IMR-90 (cell line): ENCODE data around the gene SLIT1. TPM values are rescaled to one million over a fixed set of nuclear protein-coding genes. Genes with fewer than 3 reads are reported as not detected.

Experiments used
- ATAC-seq: fragments of 200-7000 bp; cut with Tn5 transposase; 2 replicates; pipeline ENCODE4 v1.9.1; 2020; ENCODE audit warnings: low read depth, mild to moderate bottlenecking, moderate library complexity
- BruUV-seq: library from RNA; stranded (reverse); fragments of 400-500 nt; replicated peaks from 2 replicates; lab custom pipeline; 2021; lab: Mats Ljungman, UMichigan
- CTCF ChIA-PET: fragments of 300-600 bp; formaldehyde crosslinking; extraction: SDS; loops from one replicate; lab custom pipeline; 2021; ENCODE audit warnings: antibody characterized with exemption; lab: Yijun Ruan, JAX
- POLR2A ChIA-PET: fragments of 300-600 bp; sonication (Branson Sonifier 250); formaldehyde crosslinking; loops from one replicate; lab custom pipeline; 2022; ENCODE audit warnings: antibody characterized with exemption; ENCODE audit not compliant: unreplicated experiment; lab: Charles Lee
- DNase-seq: peaks from one replicate; pipeline ENCODE4 v3.0.0; 2013
- H2AFZ ChIP-seq: replicated peaks from 2 replicates; pipeline ENCODE3; 2013; ENCODE audit warnings: low read length, mild to moderate bottlenecking; ENCODE audit not compliant: poor library complexity
- H2AK5ac ChIP-seq: 2 replicates; pipeline ENCODE4 v1.6.1; 2013; ENCODE audit warnings: low read depth, low read length, inconsistent platforms
- H2AK9ac ChIP-seq: replicated peaks from 2 replicates; pipeline ENCODE3; 2013; ENCODE audit warnings: mild to moderate bottlenecking, low read depth, low read length, moderate library complexity; ENCODE audit not compliant: poor library complexity
- H2BK120ac ChIP-seq: 2 replicates; pipeline ENCODE4 v1.6.1; 2013; ENCODE audit warnings: low read depth, low read length, inconsistent platforms
- H2BK15ac ChIP-seq: 3 replicates; pipeline ENCODE4 v1.6.1; 2013; ENCODE audit warnings: low read depth, low read length, inconsistent platforms
- H2BK20ac ChIP-seq: 2 replicates; pipeline ENCODE4 v1.6.1; 2013; ENCODE audit warnings: low read depth, mild to moderate bottlenecking, inconsistent platforms, low read length, moderate library complexity
- H2BK5ac ChIP-seq: 2 replicates; pipeline ENCODE4 v1.6.1; 2013; ENCODE audit warnings: mild to moderate bottlenecking, low read depth, low read length, inconsistent platforms; ENCODE audit not compliant: poor library complexity, severe bottlenecking
- H3K14ac ChIP-seq: replicated peaks from 2 replicates; pipeline ENCODE4 v1.6.1; 2013; ENCODE audit warnings: low read depth, low read length, inconsistent platforms
- H3K18ac ChIP-seq: 2 replicates; pipeline ENCODE4 v1.6.1; 2013; ENCODE audit warnings: low read depth, low read length, control low read depth
- H3K23ac ChIP-seq: 2 replicates; pipeline ENCODE4 v1.6.1; 2013; ENCODE audit warnings: low read depth, low read length, inconsistent platforms
- H3K27ac ChIP-seq: 2 replicates; pipeline ENCODE4 v1.5.1; 2013; ENCODE audit warnings: mild to moderate bottlenecking, control low read depth, low read length; ENCODE audit not compliant: insufficient read depth
- H3K27me3 ChIP-seq: 2 replicates; pipeline ENCODE4 v1.6.1; 2013; ENCODE audit warnings: low read length; ENCODE audit not compliant: control insufficient read depth, insufficient read depth
- H3K36me3 ChIP-seq: 2 replicates; pipeline ENCODE4 v1.6.1; 2013; ENCODE audit warnings: low read length, mixed read lengths; ENCODE audit not compliant: control insufficient read depth, insufficient read depth
- H3K4ac ChIP-seq: 2 replicates; pipeline ENCODE4 v1.6.1; 2013; ENCODE audit warnings: low read depth, low read length, inconsistent platforms
- H3K4me1 ChIP-seq: 2 replicates; pipeline ENCODE4 v1.6.1; 2013; ENCODE audit warnings: low read length, mixed read lengths; ENCODE audit not compliant: control insufficient read depth, insufficient read depth
- H3K4me2 ChIP-seq: 2 replicates; pipeline ENCODE4 v1.6.1; 2013; ENCODE audit warnings: low read depth, mild to moderate bottlenecking, control low read depth, low read length, moderate library complexity
- H3K4me3 ChIP-seq: 2 replicates; pipeline ENCODE4 v1.5.1; 2013; ENCODE audit warnings: low read depth, mild to moderate bottlenecking, control low read depth, low read length, moderate library complexity; ENCODE audit not compliant: insufficient read depth
- H3K56ac ChIP-seq: 2 replicates; pipeline ENCODE4 v1.6.1; 2013; ENCODE audit warnings: low read length, inconsistent platforms; ENCODE audit not compliant: insufficient read depth; ENCODE audit errors: extremely low read depth
- H3K79me1 ChIP-seq, 2 experiments: 2 replicates each; pipeline ENCODE4 v1.6.1; 2013; ENCODE audit warnings: low read length in 2 of 2, inconsistent platforms in 1 of 2, low read depth in 1 of 2
- H3K9ac ChIP-seq: 2 replicates; pipeline ENCODE4 v1.6.1; 2013; ENCODE audit warnings: low read depth, low read length, control low read depth
- H3K9me1 ChIP-seq: 2 replicates; pipeline ENCODE4 v1.6.1; 2013; ENCODE audit warnings: low read length, inconsistent platforms; ENCODE audit not compliant: insufficient read depth
- H3K9me3 ChIP-seq: 2 replicates; pipeline ENCODE4 v1.6.1; 2013; ENCODE audit warnings: low read length; ENCODE audit not compliant: control insufficient read depth, insufficient read depth
- H4K20me1 ChIP-seq: 2 replicates; pipeline ENCODE4 v1.6.1; 2013; ENCODE audit warnings: low read length, inconsistent platforms; ENCODE audit not compliant: insufficient read depth
- H4K5ac ChIP-seq: 2 replicates; pipeline ENCODE4 v1.6.1; 2013; ENCODE audit warnings: mild to moderate bottlenecking, low read depth, low read length, control low read depth
- H4K8ac ChIP-seq, 2 experiments: 2 replicates each; pipeline ENCODE4 v1.6.1; 2013; ENCODE audit warnings: low read depth in 2 of 2, low read length in 2 of 2, control low read depth in 1 of 2, inconsistent platforms in 1 of 2
- H4K91ac ChIP-seq: 2 replicates; pipeline ENCODE4 v1.6.1; 2013; ENCODE audit warnings: low read depth, low read length, inconsistent platforms; ENCODE audit not compliant: insufficient read depth
- CEBPB ChIP-seq: IDR thresholded peaks from 2 replicates; pipeline ENCODE4 v1.6.1; 2012; ENCODE audit warnings: low read depth, low read length, improper control_type of control experiment
- CHD1 ChIP-seq: IDR thresholded peaks from 2 replicates; pipeline ENCODE4 v1.6.1; 2012; ENCODE audit warnings: low read depth, low read length, improper control_type of control experiment
- CTCF ChIP-seq: conservative IDR thresholded peaks from 2 replicates; pipeline ENCODE4 v1.5.1; 2012; ENCODE audit warnings: mild to moderate bottlenecking, low read depth, low read length, improper control_type of control experiment
- ELK1 ChIP-seq: fragments of 150-350 bp; IDR thresholded peaks from 2 replicates; pipeline ENCODE4 v1.6.1; 2016; ENCODE audit warnings: low read depth, mild to moderate bottlenecking, low read length, moderate library complexity, borderline replicate concordance
- FOS ChIP-seq: fragments of 150-350 bp; IDR thresholded peaks from 2 replicates; pipeline ENCODE4 v1.6.1; 2016; ENCODE audit warnings: low read depth, low read length
- MAFK ChIP-seq: IDR thresholded peaks from 2 replicates; pipeline ENCODE4 v1.6.1; 2012; ENCODE audit warnings: low read depth, low read length, improper control_type of control experiment
- MAZ ChIP-seq: IDR thresholded peaks from 2 replicates; pipeline ENCODE4 v1.6.1; 2012; ENCODE audit warnings: low read depth, mild to moderate bottlenecking, low read length, improper control_type of control experiment, moderate library complexity, borderline replicate concordance
- MXI1 ChIP-seq: IDR thresholded peaks from 2 replicates; pipeline ENCODE4 v1.6.1; 2012; ENCODE audit warnings: low read depth, mild to moderate bottlenecking, low read length, moderate library complexity, borderline replicate concordance
- NFE2L2 ChIP-seq: fragments of 150-350 bp; IDR thresholded peaks from 2 replicates; pipeline ENCODE4 v1.6.1; 2016; ENCODE audit warnings: low read depth, mild to moderate bottlenecking, low read length
- POLR2A ChIP-seq: IDR thresholded peaks from 2 replicates; pipeline ENCODE4 v1.6.1; 2012; ENCODE audit warnings: mild to moderate bottlenecking, low read depth, low read length
- RAD21 ChIP-seq: IDR thresholded peaks from 2 replicates; pipeline ENCODE4 v1.6.1; 2012; ENCODE audit warnings: low read length, improper control_type of control experiment
- RCOR1 ChIP-seq: IDR thresholded peaks from 2 replicates; pipeline ENCODE4 v1.6.1; 2012; ENCODE audit warnings: mild to moderate bottlenecking, low read length, improper control_type of control experiment; ENCODE audit not compliant: insufficient replicate concordance
- RFX5 ChIP-seq: IDR thresholded peaks from 2 replicates; pipeline ENCODE4 v1.8.0; 2012; ENCODE audit warnings: low read depth, mild to moderate bottlenecking, low read length, moderate library complexity
- SMC3 ChIP-seq: fragments of 150-350 bp; IDR thresholded peaks from 2 replicates; pipeline ENCODE4 v1.6.1; 2016; ENCODE audit warnings: low read depth, mild to moderate bottlenecking, antibody characterized with exemption, low read length, moderate library complexity
- USF2 ChIP-seq: fragments of 150-350 bp; IDR thresholded peaks from 2 replicates; pipeline ENCODE4 v1.6.1; 2017; ENCODE audit warnings: mild to moderate bottlenecking, antibody characterized with exemption, low read length, low read depth
- WGBS, 2 experiments: methylation state at CpG; one replicate each; pipeline versions ENCODE4 v1.1.5 to v1.1.7; 2013; ENCODE audit warnings: missing lambda C conversion rate in 2 of 2; ENCODE audit not compliant: insufficient read length in 1 of 2; ENCODE audit errors: extremely low coverage in 2 of 2; 5-methylcytosine and 5-hydroxymethylcytosine counted together
- dilution Hi-C: fragments of 300-500 bp; cut with HindIII; formaldehyde crosslinking; loops from one replicate; pipeline ENCODE4 v1.14.3; 2018; ENCODE audit warnings: low sequenced_read_pairs; ENCODE audit not compliant: unreplicated experiment
- in situ Hi-C: fragments of 300-500 bp; cut with MboI; formaldehyde crosslinking; loops from 3 replicates; pipeline ENCODE4 v1.14.3; 2019; ENCODE audit warnings: low sequenced_read_pairs, inconsistent platforms, mixed read lengths
- intact Hi-C: fragments of 100-400 bp; cut with micrococcal nuclease; formaldehyde crosslinking; loops from 2 replicates; pipeline ENCODE4 v1.10.0; 2022
- polyA plus RNA-seq, 3 experiments: library from polyadenylated mRNA; depleted of rRNA; stranded (reverse); fragments of >200 nt; gene quantifications; 2 replicates each; pipeline ENCODE4 v1.2.3, GENCODE V29; 2012; ENCODE audit warnings: low replicate concordance in 1 of 3
- total RNA-seq: library from RNA; depleted of rRNA; stranded (reverse); fragments of >200 nt; gene quantifications from 2 replicates; pipeline ENCODE4 v1.2.3, GENCODE V29; 2012

Gene SLIT1
- total and polyA plus RNA-seq, 2 of the 4 experiments (the other 2 are of a cell fraction) = under 0.01 TPM

GRCh38 chr10:97058521-97058920, 127.2 kb downstream of the SLIT1 start:
- H3K56ac ChIP-seq = no peak overlapping the region
- no peaks in the 10 kb centered on the region for H3K36me3 ChIP-seq
- H3K23ac ChIP-seq = no peak overlapping the region
- no peak overlapping the region for H4K91ac ChIP-seq
- CTCF ChIA-PET = interaction anchor here (0.6 to 3.1 kb wide), 2 partner anchors 21 to 22 kb away, joined by 3 to 10 read pairs; no protein-coding TSS in a partner anchor
- no peaks in the 10 kb centered on the region for H3K79me1 ChIP-seq
- H3K18ac ChIP-seq = no peak overlapping the region
- no peaks in the 10 kb centered on the region for H4K20me1 ChIP-seq
- no peaks in the 10 kb centered on the region; the same call in 1 of the 2 replicates for H3K9me3 ChIP-seq
- H4K5ac ChIP-seq = no peak overlapping the region
- no peak overlapping the region for H4K8ac ChIP-seq
- H2BK15ac ChIP-seq = no peak overlapping the region
- no peak overlapping the region for H2AK5ac ChIP-seq
- no peak overlapping the region for H3K4me3 ChIP-seq
- no peak overlapping the region for H3K4me2 ChIP-seq
- no peak overlapping the region for H3K27ac ChIP-seq
- H3K9me1 ChIP-seq = no peaks in the 10 kb centered on the region
- dilution Hi-C loops (no loop called here), in situ Hi-C loops (no loop called here), intact Hi-C loops (no loop called here)
- H2BK120ac ChIP-seq = no peak overlapping the region
- no peaks in the 10 kb centered on the region for H3K4me1 ChIP-seq
- ATAC-seq (no peak), DNase-seq (no peak)
- TF ChIP-seq MXI1 (no peak), NFE2L2 (no peak), CEBPB (no peak), ELK1 (no peak), RCOR1 (no peak), FOS (no peak), CTCF (no peak), MAFK (no peak), SMC3 (no peak), POLR2A (no peak), MAZ (no peak), RAD21 (no peak), CHD1 (no peak), RFX5 (no peak), USF2 (no peak)
- no CpG with 5 or more reads among the region's 4 CpGs for WGBS, 2 experiments
- H2AFZ ChIP-seq = no peak overlapping the region
- POLR2A ChIA-PET = no interaction called here
- H2AK9ac ChIP-seq = no peak overlapping the region
- no peak overlapping the region for H3K9ac ChIP-seq
- H3K4ac ChIP-seq = no peak overlapping the region
- H2BK20ac ChIP-seq = no peak overlapping the region
- H2BK5ac ChIP-seq = no peak overlapping the region
- no TSS peak for BruUV-seq
- peaks cover 47% of the 10 kb centered on the region for H3K27me3 ChIP-seq
- H3K14ac ChIP-seq = no peak overlapping the region
